HG03439 (cell line): ENCODE measurements around the gene IL1RAPL1.
"Not testable (repeated sequence)": the region's sequence is repeated elsewhere in the genome, so short reads cannot be mapped to it uniquely, and the experiment has no call there.

Source experiments
- ATAC-seq: cut with Tn5 transposase; IDR thresholded peaks from one replicate; pipeline ENCODE4 v1.9.1; 2021; ENCODE audit warnings: mild to moderate bottlenecking, moderate library complexity; ENCODE audit not compliant: unreplicated experiment

The IL1RAPL1 gene

DNA sequence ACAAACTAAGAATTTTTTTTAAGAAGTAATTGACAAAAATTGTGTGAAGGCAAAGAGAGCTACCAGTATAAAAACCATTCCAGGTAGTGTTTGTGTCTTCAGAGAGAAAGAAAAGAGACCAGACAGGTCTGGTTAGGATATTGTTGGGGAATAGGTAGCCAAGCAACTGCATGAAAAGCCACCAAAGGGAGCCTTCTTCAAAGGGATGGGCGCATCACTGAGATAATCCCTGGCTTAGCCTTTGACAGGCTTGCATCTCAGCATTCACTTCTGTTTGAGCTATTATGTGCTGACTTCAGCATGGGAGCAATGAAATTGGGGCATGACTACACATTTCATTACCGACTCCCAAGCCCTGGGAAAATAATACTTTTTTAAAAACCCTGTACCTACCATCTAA is 496.6 kb downstream of the IL1RAPL1 start:
- no peak for ATAC-seq

GRCh38 chrX:29090811-29091210 is 503.6 kb downstream of the IL1RAPL1 start:
- no peak for ATAC-seq

GRCh38 chrX:29107231-29107630 is 520.0 kb downstream of the IL1RAPL1 start:
- ATAC-seq, result no peak

DNA sequence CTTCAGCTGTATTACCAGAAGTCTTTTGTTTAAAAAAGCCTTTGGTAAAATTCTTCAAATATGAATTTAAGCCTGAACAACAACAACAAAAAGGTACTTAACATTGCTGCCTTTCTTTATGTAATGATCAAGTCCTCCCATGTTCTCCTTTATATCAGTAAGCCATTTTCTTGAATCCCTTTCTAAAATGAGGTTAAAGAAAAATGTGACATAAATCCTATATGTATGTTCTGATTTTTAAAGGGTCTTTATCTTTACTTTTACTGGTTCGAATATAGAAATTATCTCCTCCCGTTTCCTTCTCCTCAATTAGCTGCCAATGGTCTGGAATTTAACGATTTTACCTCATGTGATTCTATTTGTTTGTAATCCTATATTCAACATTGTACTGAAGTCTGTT is 522.8 kb downstream of the IL1RAPL1 start:
- ATAC-seq, result no peak

- no peak for ATAC-seq
Measured at GRCh38 chrX:29113221-29113620, 526.0 kb downstream of the IL1RAPL1 start.

GRCh38 chrX:29122817-29123216 is 535.6 kb downstream of the IL1RAPL1 start:
- not testable (repeated sequence) for ATAC-seq

DNA sequence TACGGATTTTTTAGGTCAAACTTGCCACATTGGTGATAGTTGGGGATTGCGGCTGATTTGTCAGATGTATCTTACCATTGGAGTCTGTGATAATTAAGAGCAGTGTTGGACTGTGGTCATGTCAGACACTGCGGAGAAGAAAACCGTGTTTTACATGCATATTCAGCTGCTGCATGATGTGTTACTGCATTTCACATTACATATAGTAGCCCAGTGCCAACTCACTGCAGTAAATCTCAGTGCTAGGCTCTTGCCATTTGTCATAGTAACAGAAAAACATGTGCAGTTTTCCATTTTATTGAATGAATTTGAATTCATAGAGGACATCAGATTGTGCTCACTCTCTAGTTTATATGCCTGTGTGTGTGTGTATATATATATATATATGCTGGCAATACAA is 543.7 kb downstream of the IL1RAPL1 start:
- no peak for ATAC-seq

- no peak for ATAC-seq
Measured at GRCh38 chrX:29136904-29137303, 549.7 kb downstream of the IL1RAPL1 start.

DNA sequence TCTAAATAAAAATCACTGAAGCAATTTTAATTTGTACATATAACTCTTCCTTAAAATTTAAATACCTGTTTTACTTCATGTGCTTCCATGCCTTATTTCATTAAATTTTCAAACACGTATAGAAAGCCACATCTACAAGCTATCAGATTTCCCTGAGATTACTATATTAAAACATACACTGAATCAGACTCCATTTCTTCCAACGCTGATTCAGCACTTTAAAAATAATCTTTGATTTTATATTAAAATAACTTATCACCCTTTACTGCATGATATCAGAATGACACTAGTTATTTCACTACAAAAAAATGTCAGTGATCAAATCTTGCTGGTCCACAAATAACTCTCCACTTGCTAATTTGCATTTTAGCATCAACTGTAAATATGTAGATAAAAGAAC is 550.8 kb downstream of the IL1RAPL1 start:
- no peak for ATAC-seq

GRCh38 chrX:29143356-29143755 is 556.1 kb downstream of the IL1RAPL1 start:
- no peak for ATAC-seq

GRCh38 chrX:29143756-29144155 is 556.5 kb downstream of the IL1RAPL1 start:
- no peak for ATAC-seq

GRCh38 chrX:29145316-29145715 is 558.1 kb downstream of the IL1RAPL1 start:
- no peak for ATAC-seq

DNA sequence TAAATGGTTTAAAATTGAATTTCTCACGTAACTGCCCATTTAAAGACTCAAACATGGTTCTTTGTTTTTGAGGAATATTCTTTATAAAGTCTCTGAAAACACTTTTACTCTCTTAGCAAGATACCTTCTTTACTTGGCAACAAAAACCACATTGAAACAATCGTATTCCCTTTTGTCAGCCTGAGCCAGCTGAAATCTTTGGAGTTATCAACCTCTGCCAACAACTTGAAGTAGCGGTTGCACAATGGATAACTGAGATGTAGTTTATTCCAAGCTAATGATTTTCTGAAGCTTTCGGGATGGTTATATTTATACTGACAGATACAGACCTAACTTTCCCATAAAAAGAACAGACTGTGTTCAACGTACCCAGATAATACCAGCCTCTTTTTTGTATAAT is 561.3 kb downstream of the IL1RAPL1 start:
- ATAC-seq, result no peak

- no peak for ATAC-seq
Measured at GRCh38 chrX:29155286-29155685, 568.0 kb downstream of the IL1RAPL1 start.

DNA sequence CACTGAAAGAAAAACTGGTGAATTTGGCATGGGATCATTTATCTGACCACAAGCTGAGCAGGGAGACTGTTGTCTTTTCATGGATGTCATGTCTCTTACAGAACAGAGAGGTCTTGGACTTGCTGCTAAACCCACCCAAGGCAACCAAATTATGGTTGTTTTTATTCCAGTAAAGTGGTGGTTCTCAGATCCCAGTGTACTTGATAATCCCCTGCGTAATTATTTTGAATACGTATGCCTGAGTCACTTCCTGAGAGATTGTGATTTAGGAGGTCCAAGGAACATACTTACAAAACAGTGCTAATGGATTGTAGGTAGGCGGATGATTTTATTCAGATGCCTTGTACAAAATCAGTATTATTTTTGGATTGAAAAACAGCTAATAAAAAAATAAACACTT is 585.6 kb downstream of the IL1RAPL1 start:
- ATAC-seq, result no peak

GRCh38 chrX:29187264-29187663 is 600.0 kb downstream of the IL1RAPL1 start:
- no peak for ATAC-seq

DNA sequence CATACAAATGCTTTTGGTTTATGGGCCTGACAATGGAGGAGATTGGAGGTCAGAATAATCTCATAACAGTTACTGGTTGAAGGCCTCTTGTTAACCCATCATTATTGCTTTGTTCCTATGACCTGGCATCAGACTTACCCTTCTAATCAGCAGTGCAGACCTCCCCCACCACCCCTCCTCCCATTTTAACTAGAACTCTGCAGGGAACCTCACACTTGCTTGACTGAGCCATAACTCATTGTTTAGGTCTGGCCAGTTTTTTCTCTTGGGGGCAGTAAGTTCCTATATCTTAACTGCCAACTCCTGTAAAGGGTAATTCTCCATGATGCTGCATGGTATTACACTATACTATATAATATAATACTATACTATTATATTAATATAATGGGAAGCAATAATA is 609.3 kb downstream of the IL1RAPL1 start:
- ATAC-seq, result no peak

GRCh38 chrX:29215251-29215650 is 628.0 kb downstream of the IL1RAPL1 start:
- no peak for ATAC-seq

GRCh38 chrX:29225670-29226069 is 638.4 kb downstream of the IL1RAPL1 start:
- no peak for ATAC-seq

GRCh38 chrX:29229802-29230201 is 642.6 kb downstream of the IL1RAPL1 start:
- no peak for ATAC-seq

DNA sequence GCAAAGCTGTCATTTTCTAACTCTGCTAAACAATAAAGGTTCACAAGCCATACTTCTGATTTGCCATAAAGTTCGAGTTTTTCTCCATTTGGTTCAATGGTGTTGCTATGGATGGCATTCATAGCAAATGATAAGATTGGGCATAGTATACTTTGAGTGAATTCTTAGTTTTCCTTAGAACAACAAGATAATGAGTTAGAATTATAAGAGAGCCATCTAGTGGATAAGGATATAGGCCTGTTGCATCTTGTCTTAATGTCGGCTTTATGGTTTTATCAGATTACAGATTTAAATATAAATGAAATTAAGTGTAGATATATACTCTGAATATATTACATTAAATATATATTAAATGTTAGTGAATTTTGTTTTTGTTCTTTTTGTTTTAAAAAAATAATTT is 644.6 kb downstream of the IL1RAPL1 start:
- ATAC-seq, result no peak

GRCh38 chrX:29233592-29234183 is 646.4 kb downstream of the IL1RAPL1 start:
- ATAC-seq, result no peak

DNA sequence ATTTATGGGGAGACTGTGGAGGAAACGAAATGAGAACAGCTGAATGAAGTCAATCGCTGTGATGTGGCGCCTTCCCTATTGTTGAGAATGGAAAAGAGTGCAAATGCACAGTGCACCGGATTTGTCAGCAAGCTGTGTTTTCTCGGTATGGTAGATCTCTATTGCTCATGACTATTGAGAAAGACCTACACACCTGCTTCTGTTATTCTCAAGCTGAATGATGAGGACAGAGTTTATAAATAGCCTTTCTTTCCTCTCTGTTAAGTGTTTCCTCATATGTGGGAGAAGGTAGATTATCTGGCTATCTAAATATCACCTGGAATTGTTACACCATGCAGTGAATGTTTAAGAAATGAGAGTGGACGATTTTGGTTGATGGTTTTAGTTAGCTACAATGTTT is 650.7 kb downstream of the IL1RAPL1 start:
- ATAC-seq, result no peak
